Stomach (tissue), 4 donors: ENCODE results near the gene PRC1.

ENCODE experiments used
- POLR2AphosphoS5 ChIP-seq, 3 donors: sonication (generic); formaldehyde crosslinking; IDR thresholded peaks; one replicate each; pipeline ENCODE4 v1.6.1; 2016; ENCODE audit warnings: antibody characterized with exemption in 3 of 3
- TF ChIP-seq, protein P1 (sequence below), 7 experiments: fragments of 450-650 bp in 4 of 7; fragments of 200-600 bp in 3 of 7; sonication (generic) in 3 of 7; IDR thresholded peaks; one replicate each; pipeline ENCODE4 v1.5.1; 2016 to 2019; ENCODE audit warnings: antibody characterized with exemption in 7 of 7, control low read depth in 2 of 7, mild to moderate bottlenecking in 1 of 7

DNA sequence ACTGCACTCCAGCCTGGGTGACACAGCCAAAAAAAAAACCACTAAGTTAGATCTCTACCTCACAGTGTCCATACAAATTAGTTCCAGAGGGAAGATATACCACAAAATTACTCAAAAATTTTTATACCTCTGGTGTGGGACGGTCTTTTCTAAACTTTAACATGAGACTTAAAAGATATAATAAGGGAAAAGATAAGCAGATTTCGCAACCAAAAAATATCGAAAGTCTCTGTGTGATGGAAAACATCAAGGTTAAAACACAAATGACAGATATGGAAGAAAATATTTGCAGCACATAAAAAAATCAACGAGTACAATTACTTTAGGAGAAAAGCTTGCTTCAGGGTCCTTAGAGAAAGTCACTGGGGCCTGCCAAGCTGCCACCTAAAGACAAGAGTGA is 72.4 kb downstream of the PRC1 start:
- TF ChIP-seq, protein P1, sequence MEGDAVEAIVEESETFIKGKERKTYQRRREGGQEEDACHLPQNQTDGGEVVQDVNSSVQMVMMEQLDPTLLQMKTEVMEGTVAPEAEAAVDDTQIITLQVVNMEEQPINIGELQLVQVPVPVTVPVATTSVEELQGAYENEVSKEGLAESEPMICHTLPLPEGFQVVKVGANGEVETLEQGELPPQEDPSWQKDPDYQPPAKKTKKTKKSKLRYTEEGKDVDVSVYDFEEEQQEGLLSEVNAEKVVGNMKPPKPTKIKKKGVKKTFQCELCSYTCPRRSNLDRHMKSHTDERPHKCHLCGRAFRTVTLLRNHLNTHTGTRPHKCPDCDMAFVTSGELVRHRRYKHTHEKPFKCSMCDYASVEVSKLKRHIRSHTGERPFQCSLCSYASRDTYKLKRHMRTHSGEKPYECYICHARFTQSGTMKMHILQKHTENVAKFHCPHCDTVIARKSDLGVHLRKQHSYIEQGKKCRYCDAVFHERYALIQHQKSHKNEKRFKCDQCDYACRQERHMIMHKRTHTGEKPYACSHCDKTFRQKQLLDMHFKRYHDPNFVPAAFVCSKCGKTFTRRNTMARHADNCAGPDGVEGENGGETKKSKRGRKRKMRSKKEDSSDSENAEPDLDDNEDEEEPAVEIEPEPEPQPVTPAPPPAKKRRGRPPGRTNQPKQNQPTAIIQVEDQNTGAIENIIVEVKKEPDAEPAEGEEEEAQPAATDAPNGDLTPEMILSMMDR (IDR thresholded peaks at IDR 0.05): no peak
- no peak for TF ChIP-seq POLR2AphosphoS5 (IDR thresholded peaks at IDR 0.05)
